SU-DHL-6 (cell line): Measurements from ENCODE around the gene DTNBP1.

Experiments
- H2AFZ ChIP-seq: fragments of 200-600 bp; sonication (generic); 2 replicates; pipeline ENCODE4 v1.6.1; 2014; ENCODE audit warnings: low read depth, mild to moderate bottlenecking, moderate library complexity, mixed read lengths, antibody characterized with exemption, low read length; ENCODE audit not compliant: severe bottlenecking
- H3F3A ChIP-seq: fragments of 200-600 bp; shearing (Covaris generic); 2 replicates; pipeline ENCODE4 v1.6.0; 2016; ENCODE audit warnings: antibody characterized with exemption, mild to moderate bottlenecking; ENCODE audit not compliant: insufficient read depth
- H3K27ac ChIP-seq: fragments of 200-600 bp; sonication (generic); 2 replicates; pipeline ENCODE4 v1.5.1; 2016; ENCODE audit warnings: low read depth, mild to moderate bottlenecking, low read length, moderate library complexity, mixed read lengths
- H3K27me3 ChIP-seq: fragments of 200-600 bp; sonication (generic), shearing (Covaris generic); 2 replicates; pipeline ENCODE4 v1.6.0; 2014; ENCODE audit warnings: mild to moderate bottlenecking, low read length
- H3K36me3 ChIP-seq: fragments of 200-600 bp; sonication (generic); 2 replicates; pipeline ENCODE4 v1.6.1; 2014; ENCODE audit warnings: mild to moderate bottlenecking, low read length, mixed read lengths
- H3K4me2 ChIP-seq: fragments of 300-600, 200-600 bp; shearing (Covaris generic), sonication (generic); 2 replicates; pipeline ENCODE4 v1.6.0; 2014; ENCODE audit warnings: low read length, low read depth, mild to moderate bottlenecking; ENCODE audit not compliant: poor library complexity, severe bottlenecking
- H3K4me3 ChIP-seq: fragments of 200-600 bp; sonication (generic); 2 replicates; pipeline ENCODE4 v1.5.1; 2014; ENCODE audit warnings: antibody characterized with exemption, low read length, mild to moderate bottlenecking, mixed read lengths; ENCODE audit not compliant: insufficient read depth, poor library complexity, severe bottlenecking
- H3K79me2 ChIP-seq: fragments of 200-600 bp; sonication (generic); 2 replicates; pipeline ENCODE4 v1.6.1; 2014; ENCODE audit warnings: mild to moderate bottlenecking, low read length, moderate library complexity; ENCODE audit not compliant: insufficient read depth
- H3K9ac ChIP-seq: fragments of 200-600 bp; sonication (generic); 2 replicates; pipeline ENCODE4 v1.7.0; 2014; ENCODE audit warnings: mild to moderate bottlenecking, low read length
- H3K9me2 ChIP-seq: fragments of 200-600 bp; sonication (generic); replicated peaks from 2 replicates; pipeline ENCODE4 v1.6.1; 2014; ENCODE audit warnings: low read length; ENCODE audit not compliant: insufficient read depth
- H3K9me3 ChIP-seq: fragments of 200-600 bp; sonication (generic); 2 replicates; pipeline ENCODE4 v1.6.1; 2014; ENCODE audit warnings: low read length, mixed read lengths; ENCODE audit not compliant: insufficient read depth
- H4K20me1 ChIP-seq: fragments of 200-600 bp; sonication (generic); 2 replicates; pipeline ENCODE4 v1.6.1; 2014; ENCODE audit warnings: low read depth, mild to moderate bottlenecking, antibody characterized with exemption, low read length, moderate library complexity, mixed read lengths
- CTCF ChIP-seq: fragments of 200-600 bp; sonication (generic); IDR thresholded peaks from one replicate; pipeline ENCODE4 v1.5.1; 2017; ENCODE audit warnings: antibody characterized with exemption, mild to moderate bottlenecking, low read length, moderate library complexity; ENCODE audit not compliant: insufficient read depth, poor library complexity, severe bottlenecking
- EZH2phosphoT487 ChIP-seq: fragments of 200-600 bp; sonication (generic), shearing (Covaris generic); conservative IDR thresholded peaks from 2 replicates; pipeline ENCODE4 v1.6.1; 2018; ENCODE audit warnings: mild to moderate bottlenecking, antibody characterized with exemption, low read length, moderate library complexity, mixed read lengths

DTNBP1 gene

GRCh38 chr6:15561447-15562199, 101.2 kb downstream of the DTNBP1 start:
- Histone ChIP-seq H3F3A (no peaks in the 10 kb centered on the region), H3K4me2 (no peak overlapping the region), H3K36me3 (no peaks in the 10 kb centered on the region), H3K27me3 (no peaks in the 10 kb centered on the region), H2AFZ (no peak overlapping the region), H4K20me1 (peaks cover 24% of the 10 kb centered on the region), H3K79me2 (peaks cover 79% of the 10 kb centered on the region), H3K27ac (no peak overlapping the region), H3K9ac (no peak overlapping the region), H3K9me2 (no peaks in the 10 kb centered on the region), H3K9me3 (no peaks in the 10 kb centered on the region), H3K4me3 (no peak overlapping the region)
- TF ChIP-seq CTCF = no peak
- no peak for TF ChIP-seq EZH2phosphoT487

- H3K27ac ChIP-seq = no peak overlapping the region
These were observed 102.1 kb downstream of the DTNBP1 start for GRCh38 chr6:15560713-15561112.

DNA sequence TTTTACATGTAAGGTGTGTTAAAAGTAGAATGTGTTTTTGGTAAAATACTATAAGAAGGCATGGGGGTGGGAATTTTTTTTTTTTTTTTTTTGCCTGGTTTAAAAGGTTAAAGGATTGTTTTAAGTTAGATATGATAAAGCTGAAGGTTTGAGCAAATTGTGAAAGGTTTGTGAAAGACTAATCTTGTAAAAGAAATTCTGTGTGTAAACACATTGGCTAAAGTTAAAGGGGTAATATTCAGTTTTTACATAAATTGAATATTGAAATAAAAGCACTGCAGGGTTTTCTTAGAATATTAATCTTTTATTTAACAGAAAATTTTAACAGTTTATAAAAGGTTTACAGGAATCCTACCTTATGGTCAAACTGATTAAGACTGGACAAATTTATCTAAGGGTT, 105.7 kb downstream of the DTNBP1 start:
- H3K4me2 ChIP-seq = no peak overlapping the region
- no peaks in the 10 kb centered on the region for H3K27me3 ChIP-seq
- no peak overlapping the region for H3K9ac ChIP-seq
- no peak overlapping the region for H3K27ac ChIP-seq
- H3K4me3 ChIP-seq = no peak overlapping the region
- no peaks in the 10 kb centered on the region for H3K9me2 ChIP-seq
- H4K20me1 ChIP-seq = peaks cover 14% of the 10 kb centered on the region
- TF ChIP-seq EZH2phosphoT487 (no peak), CTCF (no peak)
- peaks cover 78% of the 10 kb centered on the region for H3K79me2 ChIP-seq
- no peaks in the 10 kb centered on the region for H3K36me3 ChIP-seq
- H3F3A ChIP-seq = 0 out of 2 replicates have a peak, but pooled peaks cover 4% of the 10 kb centered on the region
- no peaks in the 10 kb centered on the region for H3K9me3 ChIP-seq
- no peak overlapping the region for H2AFZ ChIP-seq

More at GRCh38 chr6:15560713-15561112, 102.1 kb downstream of the DTNBP1 start:
- Histone ChIP-seq H3K9me3 (no peaks in the 10 kb centered on the region), H3K4me2 (no peak overlapping the region), H3K36me3 (no peaks in the 10 kb centered on the region), H3K4me3 (no peak overlapping the region), H2AFZ (no peak overlapping the region), H3F3A (no peaks in the 10 kb centered on the region), H4K20me1 (peaks cover 24% of the 10 kb centered on the region), H3K79me2 (peaks cover 78% of the 10 kb centered on the region), H3K9me2 (no peaks in the 10 kb centered on the region), H3K9ac (no peak overlapping the region), H3K27me3 (no peaks in the 10 kb centered on the region)
- TF ChIP-seq EZH2phosphoT487 (no peak), CTCF (no peak)
